Measurements from ENCODE around the gene LRRC55. TPM values are rescaled to one million over a fixed set of nuclear protein-coding genes. Genes with fewer than 3 reads are reported as not detected.
A peak's percentile ranks its signal among the peaks of the same experiment; 100 is the strongest.

The LRRC55 gene
- total RNA-seq, 2 experiments from 2014 or later: not detected

- ChIA-PET CTCF (interaction anchor here (2.5 kb wide), 1 partner anchor 19 kb away, joined by 9 read pairs; no protein-coding TSS in a partner anchor), POLR2A (no interaction called here)
- DNase-seq (no peak), ATAC-seq (no peak)
- Mint-ChIP-seq H3K36me3 (ENCODE audit: low read depth) (no peaks in the 10 kb centered on the region), H3K27ac (no peak overlapping the region), H3K9me3 (ENCODE audit: insufficient read depth) (no peaks in the 10 kb centered on the region), H3K4me3 (no peak overlapping the region), H3K4me1 (ENCODE audit: low read depth) (no peaks in the 10 kb centered on the region), H3K27me3 (ENCODE audit: low read depth) (peaks cover 47% of the 10 kb centered on the region)
These were observed 48.6 kb downstream of the LRRC55 start for GRCh38 chr11:57230316-57230715.

DNA sequence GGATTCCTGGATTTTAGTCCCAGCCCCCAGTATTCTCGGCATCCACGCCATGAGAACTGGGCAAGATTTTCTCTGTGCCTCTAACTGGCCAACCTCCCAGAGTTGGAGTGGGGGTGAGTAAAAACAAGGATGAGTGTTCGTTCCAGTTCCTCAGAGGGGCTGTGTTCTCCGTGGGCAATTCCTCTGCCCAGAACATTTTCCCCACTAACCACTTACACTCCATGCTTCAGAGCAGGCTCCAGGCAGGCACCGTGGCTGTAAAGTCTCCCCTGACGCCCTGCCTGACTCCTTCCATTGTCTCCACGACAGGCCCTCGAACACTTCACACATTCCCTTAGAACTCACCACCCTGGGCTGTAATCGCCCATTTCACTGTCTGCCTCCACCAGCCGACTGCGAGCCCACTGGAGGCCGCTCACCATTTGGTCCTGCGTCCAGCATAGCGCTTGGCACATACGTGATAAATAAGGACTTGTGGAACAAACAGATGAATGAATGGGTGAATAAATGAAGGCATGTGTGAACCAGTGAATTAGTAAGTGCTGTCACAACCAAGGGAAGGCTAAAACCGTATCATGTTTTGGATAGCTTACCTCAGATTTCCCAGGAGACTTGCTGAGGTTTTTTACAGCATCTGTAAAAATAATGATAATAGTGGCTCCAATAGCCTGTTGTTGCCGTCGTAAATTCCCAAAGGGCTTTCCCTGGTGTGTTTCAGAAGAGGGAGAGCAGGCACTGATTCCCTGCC lies 49.2 kb downstream of the LRRC55 start:
- CTCF ChIA-PET: interaction anchor here (2.5 kb wide), 1 partner anchor 18 kb away, joined by 9 read pairs; no protein-coding TSS in a partner anchor
- H3K4me3 Mint-ChIP-seq: no peak overlapping the region

GRCh38 chr11:57231539-57232253 lies 49.9 kb downstream of the LRRC55 start:
- Mint-ChIP-seq H3K27me3 (ENCODE audit: low read depth) (peaks cover 56% of the 10 kb centered on the region), H3K36me3 (ENCODE audit: low read depth) (no peaks in the 10 kb centered on the region)

More for the DNA sequence above, 49.2 kb downstream of the LRRC55 start:
- Mint-ChIP-seq H3K4me1 (ENCODE audit: low read depth) (no peaks in the 10 kb centered on the region), H3K36me3 (ENCODE audit: low read depth) (no peaks in the 10 kb centered on the region), H3K27me3 (ENCODE audit: low read depth) (peaks cover 51% of the 10 kb centered on the region), H3K27ac (no peak overlapping the region), H3K9me3 (ENCODE audit: insufficient read depth) (no peaks in the 10 kb centered on the region)
- POLR2A ChIA-PET: no interaction called here
- ATAC-seq (no peak), DNase-seq (no peak)

DNA sequence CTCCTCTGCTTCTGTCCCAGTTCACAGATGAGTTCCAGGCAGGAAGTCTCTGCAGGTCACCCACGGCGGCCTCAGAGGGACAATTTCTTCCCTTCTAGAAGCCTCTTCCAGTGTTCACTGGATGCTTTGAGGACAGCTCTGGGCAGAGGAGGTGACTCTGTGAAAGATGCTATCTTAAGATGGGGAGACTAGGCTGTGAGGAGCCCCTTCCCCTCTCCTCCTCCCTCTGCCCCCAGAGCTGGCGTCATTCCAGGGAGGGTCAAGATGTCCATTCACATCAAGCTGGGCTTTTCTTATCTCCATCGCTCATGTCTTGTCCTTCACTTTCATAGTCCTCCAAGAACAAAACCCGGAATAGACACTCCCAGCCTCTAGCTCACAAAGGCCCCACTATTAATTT lies 51.9 kb downstream of the LRRC55 start:
- Mint-ChIP-seq H3K27ac (no peak overlapping the region), H3K4me3 (no peak overlapping the region), H3K27me3 (ENCODE audit: low read depth) (peaks cover 65% of the 10 kb centered on the region), H3K9me3 (ENCODE audit: insufficient read depth) (no peaks in the 10 kb centered on the region), H3K4me1 (ENCODE audit: low read depth) (peaks cover 7% of the 10 kb centered on the region), H3K36me3 (ENCODE audit: low read depth) (no peaks in the 10 kb centered on the region)
- ChIA-PET CTCF (no interaction called here), POLR2A (no interaction called here)
- DNase-seq (no peak), ATAC-seq (no peak)

More at GRCh38 chr11:57231539-57232253, 49.9 kb downstream of the LRRC55 start:
- H3K9me3 Mint-ChIP-seq (ENCODE audit: insufficient read depth): no peaks in the 10 kb centered on the region
- H3K4me3 Mint-ChIP-seq: no peak overlapping the region
- ChIA-PET POLR2A (no interaction called here), CTCF (no interaction called here)
- no peaks in the 10 kb centered on the region for H3K4me1 Mint-ChIP-seq (ENCODE audit: low read depth)
- no peak for DNase-seq
- ATAC-seq: no peak
- no peak overlapping the region for H3K27ac Mint-ChIP-seq

GRCh38 chr11:57235761-57236703 lies 54.3 kb downstream of the LRRC55 start:
- no peak for ATAC-seq
- H3K27me3 Mint-ChIP-seq (ENCODE audit: low read depth): peaks cover 59% of the 10 kb centered on the region
- DNase-seq: no peak
- H3K27ac Mint-ChIP-seq: no peak overlapping the region
- H3K36me3 Mint-ChIP-seq (ENCODE audit: low read depth): no peaks in the 10 kb centered on the region
- ChIA-PET CTCF (interaction anchor here (1.0 to 1.8 kb wide), 2 partner anchors 13 to 395 kb away, joined by 3 to 6 read pairs; no protein-coding TSS in a partner anchor), POLR2A (no interaction called here)
- peaks cover 7% of the 10 kb centered on the region for H3K4me1 Mint-ChIP-seq (ENCODE audit: low read depth)
- no peak overlapping the region for H3K4me3 Mint-ChIP-seq
- no peaks in the 10 kb centered on the region for H3K9me3 Mint-ChIP-seq (ENCODE audit: insufficient read depth)

DNA sequence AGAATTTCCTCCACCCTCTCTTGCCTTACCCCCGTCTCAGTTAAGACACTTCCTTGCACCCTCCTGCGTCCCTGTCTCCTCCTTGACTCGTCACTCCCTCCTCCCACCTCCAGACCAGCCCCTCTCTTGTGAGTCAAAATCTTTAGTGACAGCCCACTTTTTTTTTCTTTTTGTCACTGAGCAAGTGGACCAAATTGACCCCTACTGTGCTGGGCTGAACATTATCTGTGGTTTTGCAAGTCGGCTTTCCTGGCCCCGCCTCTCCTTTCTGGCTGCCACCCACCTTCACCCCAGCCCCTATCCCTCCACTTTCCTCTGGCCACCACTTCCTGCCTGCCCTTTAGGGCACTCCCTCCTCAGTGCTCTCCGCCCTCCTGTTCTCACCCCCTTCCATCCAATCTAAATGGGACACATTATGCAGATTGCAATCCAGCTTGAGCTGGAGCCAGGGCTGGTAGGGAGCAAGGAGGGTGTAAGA lies 55.5 kb downstream of the LRRC55 start, which contains the start of gene APLNR:
TSS of gene APLNR (minus strand) at position 47 of the 478 bp plus-strand sequence. CDS start 246 bp downstream, outside the sequence.
- peaks cover 7% of the 10 kb centered on the region for H3K4me1 Mint-ChIP-seq (ENCODE audit: low read depth)
- H3K27me3 Mint-ChIP-seq (ENCODE audit: low read depth): peaks cover 52% of the 10 kb centered on the region
- H3K36me3 Mint-ChIP-seq (ENCODE audit: low read depth): no peaks in the 10 kb centered on the region
- ATAC-seq: no peak
- POLR2A ChIA-PET: no interaction called here
- no peaks in the 10 kb centered on the region for H3K9me3 Mint-ChIP-seq (ENCODE audit: insufficient read depth)
- H3K4me3 Mint-ChIP-seq: no peak within 1 kb of the TSS
- H3K27ac Mint-ChIP-seq: no peak within 1 kb of the TSS
- CTCF ChIA-PET: no interaction called here
- DNase-seq: no peak

DNA sequence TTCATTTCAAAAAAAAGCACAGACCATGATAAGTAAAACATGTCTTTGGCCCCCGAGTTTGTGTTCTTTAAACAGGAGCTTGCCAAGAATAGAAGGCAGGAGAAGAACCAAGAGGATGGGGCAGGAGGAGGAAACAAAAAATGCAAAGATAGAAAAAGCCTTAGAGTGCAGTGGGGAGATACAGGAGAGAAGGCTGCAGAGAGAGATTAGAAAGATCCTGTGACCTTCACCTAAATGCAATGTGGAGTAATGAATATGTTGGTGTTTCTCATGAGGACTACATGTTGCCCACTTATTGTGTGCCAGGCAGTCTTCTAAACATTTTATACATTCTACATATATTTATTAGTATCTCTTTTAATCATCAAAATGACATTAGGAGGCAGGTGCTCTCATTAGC lies 57.6 kb downstream of the LRRC55 start:
- Mint-ChIP-seq H3K4me3 (no peak overlapping the region), H3K27ac (peak overlapping the region; percentile 13), H3K9me3 (ENCODE audit: insufficient read depth) (no peaks in the 10 kb centered on the region), H3K4me1 (ENCODE audit: low read depth) (peaks cover 7% of the 10 kb centered on the region), H3K36me3 (ENCODE audit: low read depth) (no peaks in the 10 kb centered on the region), H3K27me3 (ENCODE audit: low read depth) (peaks cover 40% of the 10 kb centered on the region)
- CTCF ChIA-PET: interaction anchor here (4.2 kb wide), 1 partner anchor 10 kb away, joined by 31 read pairs; no protein-coding TSS in a partner anchor
- DNase-seq (no peak), ATAC-seq (no peak)
- POLR2A ChIA-PET: no interaction called here

DNA sequence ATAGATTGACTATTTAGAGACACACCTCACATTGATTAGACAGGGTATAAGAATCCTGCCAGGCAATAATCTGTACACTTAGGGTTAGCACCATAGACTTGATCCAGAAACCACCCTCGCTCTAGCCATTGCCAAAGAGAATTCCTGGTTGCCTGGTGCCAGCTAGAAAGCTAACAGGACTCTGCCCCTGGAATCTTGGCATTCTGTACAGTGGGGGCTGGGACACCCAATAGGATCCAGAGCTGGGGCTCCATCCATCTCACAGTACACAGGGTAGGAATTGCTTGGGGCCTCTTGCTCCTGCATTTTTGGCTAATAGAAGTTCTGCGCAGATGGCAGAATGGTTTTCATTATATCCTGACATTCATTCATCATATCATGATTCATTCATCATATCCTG lies 58.3 kb downstream of the LRRC55 start:
- Mint-ChIP-seq H3K36me3 (ENCODE audit: low read depth) (no peaks in the 10 kb centered on the region), H3K4me3 (no peak overlapping the region), H3K9me3 (ENCODE audit: insufficient read depth) (no peaks in the 10 kb centered on the region), H3K27ac (no peak overlapping the region), H3K27me3 (ENCODE audit: low read depth) (peaks cover 34% of the 10 kb centered on the region), H3K4me1 (ENCODE audit: low read depth) (peaks cover 13% of the 10 kb centered on the region)
- POLR2A ChIA-PET: no interaction called here
- no peak for ATAC-seq
- DNase-seq: no peak
- CTCF ChIA-PET: interaction anchor here (4.2 kb wide), 1 partner anchor 9 kb away, joined by 31 read pairs; no protein-coding TSS in a partner anchor

DNA sequence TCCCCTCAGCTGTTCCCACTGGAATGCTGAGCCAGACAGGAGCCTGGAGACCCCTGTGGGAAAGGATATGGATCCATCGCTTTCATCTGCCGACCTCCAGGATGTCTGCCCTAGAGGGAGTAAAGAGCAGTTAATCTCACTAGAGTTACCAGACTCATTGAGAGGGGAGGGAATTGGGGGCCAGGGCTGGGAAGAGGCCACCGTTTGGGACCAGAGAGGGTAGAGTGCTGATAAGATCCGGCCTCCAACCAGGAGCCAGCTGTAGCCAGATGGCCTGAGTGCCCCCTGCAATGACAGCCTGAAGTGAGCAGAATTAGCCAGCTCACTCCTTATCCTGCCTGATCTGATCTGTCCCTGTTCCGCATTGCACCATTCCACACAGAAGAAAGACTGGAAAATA lies 59.0 kb downstream of the LRRC55 start:
- Mint-ChIP-seq H3K4me3 (no peak overlapping the region), H3K36me3 (ENCODE audit: low read depth) (no peaks in the 10 kb centered on the region)

More for the DNA sequence above, 59.0 kb downstream of the LRRC55 start:
- ATAC-seq (no peak), DNase-seq (no peak)
- H3K9me3 Mint-ChIP-seq (ENCODE audit: insufficient read depth): no peaks in the 10 kb centered on the region
- H3K4me1 Mint-ChIP-seq (ENCODE audit: low read depth): peaks cover 17% of the 10 kb centered on the region
- POLR2A ChIA-PET: no interaction called here
- CTCF ChIA-PET: interaction anchor here (4.2 kb wide), 1 partner anchor 9 kb away, joined by 31 read pairs; no protein-coding TSS in a partner anchor
- H3K27ac Mint-ChIP-seq: no peak overlapping the region
- peaks cover 29% of the 10 kb centered on the region for H3K27me3 Mint-ChIP-seq (ENCODE audit: low read depth)
